Measurements from ENCODE around the gene LONP1.
"Not testable (repeated sequence)": the region's sequence is repeated elsewhere in the genome, so short reads cannot be mapped to it uniquely, and the experiment has no call there.

LONP1 gene

DNA sequence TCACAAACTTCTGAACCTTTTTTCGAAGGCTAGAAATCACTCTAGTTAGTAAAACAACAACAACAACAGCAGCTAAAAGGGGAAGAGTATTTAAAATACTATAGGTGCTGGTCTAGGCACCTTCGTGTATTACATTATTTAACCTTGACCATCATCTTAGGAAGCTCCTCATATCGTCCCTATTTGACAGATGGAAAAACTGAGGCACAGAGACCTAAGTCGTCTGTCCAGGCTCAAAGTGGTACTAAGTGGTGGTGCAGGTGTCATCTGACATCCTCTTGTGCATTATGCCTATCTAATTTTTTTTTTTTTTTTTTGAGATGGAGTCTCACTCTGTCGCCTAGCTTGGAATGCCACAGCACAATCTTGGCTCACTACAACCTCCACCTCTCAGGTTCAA lies 29.6 kb upstream of the LONP1 start:
- DNase-seq (ENCODE audit: low read depth) = no peak
- no peak overlapping the region for H3K4me3 ChIP-seq (ENCODE audit: low read length)
- TF ChIP-seq, protein P1, sequence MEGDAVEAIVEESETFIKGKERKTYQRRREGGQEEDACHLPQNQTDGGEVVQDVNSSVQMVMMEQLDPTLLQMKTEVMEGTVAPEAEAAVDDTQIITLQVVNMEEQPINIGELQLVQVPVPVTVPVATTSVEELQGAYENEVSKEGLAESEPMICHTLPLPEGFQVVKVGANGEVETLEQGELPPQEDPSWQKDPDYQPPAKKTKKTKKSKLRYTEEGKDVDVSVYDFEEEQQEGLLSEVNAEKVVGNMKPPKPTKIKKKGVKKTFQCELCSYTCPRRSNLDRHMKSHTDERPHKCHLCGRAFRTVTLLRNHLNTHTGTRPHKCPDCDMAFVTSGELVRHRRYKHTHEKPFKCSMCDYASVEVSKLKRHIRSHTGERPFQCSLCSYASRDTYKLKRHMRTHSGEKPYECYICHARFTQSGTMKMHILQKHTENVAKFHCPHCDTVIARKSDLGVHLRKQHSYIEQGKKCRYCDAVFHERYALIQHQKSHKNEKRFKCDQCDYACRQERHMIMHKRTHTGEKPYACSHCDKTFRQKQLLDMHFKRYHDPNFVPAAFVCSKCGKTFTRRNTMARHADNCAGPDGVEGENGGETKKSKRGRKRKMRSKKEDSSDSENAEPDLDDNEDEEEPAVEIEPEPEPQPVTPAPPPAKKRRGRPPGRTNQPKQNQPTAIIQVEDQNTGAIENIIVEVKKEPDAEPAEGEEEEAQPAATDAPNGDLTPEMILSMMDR (conservative IDR thresholded peaks at IDR 0.05; ENCODE audit: low read depth, low read length) = no peak

DNA sequence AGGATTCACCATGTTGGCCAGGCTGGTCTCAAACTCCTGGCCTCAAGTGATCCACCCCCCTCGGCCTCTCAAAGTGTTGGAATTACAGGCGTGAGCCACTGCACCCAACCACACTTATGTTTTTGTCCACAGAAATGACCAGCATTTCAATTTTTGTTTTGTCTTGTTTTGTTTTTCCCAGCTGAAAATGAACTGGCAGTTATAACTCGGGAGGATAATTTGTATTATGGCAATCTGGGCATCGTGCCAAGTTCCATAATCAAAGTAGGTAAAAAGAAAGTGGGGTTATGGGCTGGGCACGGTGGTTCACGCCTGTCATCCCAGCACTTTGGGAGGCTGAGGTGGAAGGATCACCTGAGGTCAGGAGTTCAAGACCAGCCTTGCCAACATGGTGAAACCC lies 29.0 kb upstream of the LONP1 start:
- H3K4me3 ChIP-seq (ENCODE audit: low read length); DNase-seq (ENCODE audit: low read depth): not testable (repeated sequence)

- H3K4me3 ChIP-seq (ENCODE audit: low read length); DNase-seq (ENCODE audit: low read depth): not testable (repeated sequence)
Observed at GRCh38 chr19:5744999-5745398, 25.1 kb upstream of the LONP1 start.

GRCh38 chr19:5743630-5744029 lies 23.7 kb upstream of the LONP1 start:
- no peak for DNase-seq (ENCODE audit: low read depth)
- TF ChIP-seq, protein P1 (conservative IDR thresholded peaks at IDR 0.05; ENCODE audit: low read depth, low read length) = no peak
- no peak overlapping the region for H3K4me3 ChIP-seq (ENCODE audit: low read length)

DNA sequence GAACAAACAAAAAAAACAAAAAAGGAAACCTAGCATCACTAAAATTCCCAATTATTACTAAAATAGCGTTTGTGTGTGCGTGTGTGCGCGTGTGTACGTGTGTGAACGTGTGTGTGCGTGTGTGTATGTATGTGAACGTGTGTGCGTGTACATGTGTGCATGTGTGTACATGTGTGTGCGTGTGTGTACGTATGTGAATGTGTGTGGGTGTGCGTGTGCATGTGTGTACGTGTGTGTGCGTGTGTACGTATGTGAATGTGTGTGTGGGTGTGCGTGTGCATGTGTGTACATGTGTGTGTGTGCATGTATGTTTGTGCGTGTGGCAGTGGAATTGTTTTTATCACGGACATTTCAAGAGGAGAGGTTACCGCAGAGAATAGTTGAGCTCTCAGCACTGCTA lies 22.1 kb upstream of the LONP1 start:
- no peak overlapping the region for H3K4me3 ChIP-seq (ENCODE audit: low read length)
- DNase-seq (ENCODE audit: low read depth) = no peak
- TF ChIP-seq, protein P1 (conservative IDR thresholded peaks at IDR 0.05; ENCODE audit: low read depth, low read length) = no peak

GRCh38 chr19:5738423-5738822 lies 18.5 kb upstream of the LONP1 start:
- H3K4me3 ChIP-seq (ENCODE audit: low read length) = no peak overlapping the region
- TF ChIP-seq, protein P1 (conservative IDR thresholded peaks at IDR 0.05; ENCODE audit: low read depth, low read length) = no peak

GRCh38 chr19:5733172-5733571 lies 13.2 kb upstream of the LONP1 start:
- H3K4me3 ChIP-seq (ENCODE audit: low read length); DNase-seq (ENCODE audit: low read depth): not testable (repeated sequence)

More at GRCh38 chr19:5738423-5738822, 18.5 kb upstream of the LONP1 start:
- DNase-seq (ENCODE audit: low read depth) = no peak

DNA sequence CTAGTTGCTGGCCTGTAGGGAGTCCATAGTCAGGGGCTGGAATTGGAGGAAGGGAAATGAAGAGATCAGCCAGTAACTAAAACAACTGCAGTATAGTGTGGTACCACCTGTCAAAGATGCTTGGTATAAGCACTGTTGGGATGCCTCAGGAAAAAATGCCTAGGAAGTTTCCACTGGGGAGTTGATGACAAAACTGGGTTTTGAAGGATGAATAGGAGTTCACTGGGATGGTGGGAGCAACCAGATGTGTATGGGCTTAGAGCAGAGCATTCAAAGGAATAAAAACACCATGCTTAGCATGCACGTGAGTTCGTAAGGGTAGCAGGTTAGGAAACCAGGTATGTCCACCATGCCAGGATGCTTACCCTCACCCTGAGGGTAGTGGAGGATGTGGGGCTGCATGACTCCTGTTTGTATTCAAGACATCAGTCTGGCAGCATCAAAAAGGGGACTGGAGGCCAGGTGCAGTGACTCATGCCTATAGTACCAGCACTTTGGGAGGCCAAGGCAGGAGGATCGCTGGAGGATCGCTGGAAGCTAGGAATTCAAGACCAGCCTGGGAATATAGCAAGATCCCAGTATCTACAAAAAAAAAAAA lies 7.6 kb upstream of the LONP1 start:
- TF ChIP-seq, protein P1 (conservative IDR thresholded peaks at IDR 0.05; ENCODE audit: low read depth, low read length) = no peak
- H3K4me3 ChIP-seq (ENCODE audit: low read length) = no peak overlapping the region
- DNase-seq (ENCODE audit: low read depth) = no peak
